HepG2 (cell line): ENCODE results near the gene ZNF19. TPM values are rescaled to one million over a fixed set of nuclear protein-coding genes. Genes with fewer than 3 reads are reported as not detected.
A peak's percentile ranks its signal among the peaks of the same experiment; 100 is the strongest.

Experiments
- CCDC6 ChIP-seq: sonication (generic); formaldehyde crosslinking; IDR thresholded peaks from 2 replicates; pipeline ENCODE4 v1.8.1; 2022; ENCODE audit warnings: mild to moderate bottlenecking, missing genetic modification reagents, moderate library complexity
- MAZ ChIP-seq, 2 experiments: sonication (generic) in 1 of 2; formaldehyde crosslinking in 1 of 2; IDR thresholded peaks; 2 replicates each; pipeline versions ENCODE4 v1.5.0 to v1.6.1; 2012 to 2020; ENCODE audit warnings: low read depth in 2 of 2, mild to moderate bottlenecking in 2 of 2, borderline replicate concordance in 1 of 2, improper control_type of control experiment in 1 of 2, low read length in 1 of 2, missing genetic modification reagents in 1 of 2, moderate library complexity in 1 of 2
- MTA1 ChIP-seq: sonication (generic); formaldehyde crosslinking; IDR thresholded peaks from 2 replicates; pipeline ENCODE4 v1.4.0; 2020; ENCODE audit warnings: missing genetic modification reagents, mild to moderate bottlenecking, borderline replicate concordance
- SKI ChIP-seq: fragments of 450-650 bp; IDR thresholded peaks from one replicate; pipeline ENCODE4 v1.6.1; 2018; ENCODE audit warnings: mild to moderate bottlenecking; ENCODE audit not compliant: partially characterized antibody
- ZBTB1 ChIP-seq: sonication (generic); formaldehyde crosslinking; IDR thresholded peaks from 2 replicates; pipeline ENCODE4 v1.4.0; 2020; ENCODE audit warnings: missing genetic modification reagents, borderline replicate concordance
- ZHX1 ChIP-seq: sonication (generic); formaldehyde crosslinking; IDR thresholded peaks from 2 replicates; pipeline ENCODE4 v1.8.1; 2022; ENCODE audit warnings: low read depth, mild to moderate bottlenecking, missing genetic modification reagents
- ZKSCAN8 ChIP-seq: IDR thresholded peaks from 2 replicates; pipeline ENCODE4 v1.6.1; 2016; ENCODE audit warnings: borderline replicate concordance, missing genetic modification reagents, missing compliant biosample characterization
- ZNF407 ChIP-seq: sonication (generic); formaldehyde crosslinking; IDR thresholded peaks from one replicate; pipeline ENCODE4 v1.5.1; 2020; ENCODE audit warnings: mild to moderate bottlenecking, missing genetic modification reagents; ENCODE audit errors: not compliant biosample characterization
- ZNF512 ChIP-seq: sonication (generic); formaldehyde crosslinking; IDR thresholded peaks from 2 replicates; pipeline ENCODE4 v1.4.0; 2020; ENCODE audit warnings: mild to moderate bottlenecking, missing genetic modification reagents
- ZNF773 ChIP-seq: sonication (generic); formaldehyde crosslinking; IDR thresholded peaks from 2 replicates; pipeline ENCODE4 v1.4.0; 2020; ENCODE audit warnings: missing genetic modification reagents, borderline replicate concordance
- polyA plus RNA-seq, 8 experiments: library from polyadenylated mRNA; depleted of rRNA in 3 of 8; stranded (reverse) in 7 of 8; unstranded in 1 of 8; fragments of >200 nt; fragmentation: Illumina TruSeq in 4 of 8; extraction: Trizol in 4 of 8; gene quantifications; 2 replicates each; pipeline versions ENCODE4 v1.2.1 to v1.2.3, GENCODE V29; 2011 to 2016; ENCODE audit warnings: low read depth in 4 of 8, missing spikeins in 1 of 8, mixed read lengths in 1 of 8; ENCODE audit not compliant: insufficient read depth in 1 of 8
- total RNA-seq, 5 experiments: library from RNA; depleted of rRNA; stranded (reverse); fragments of >200 nt; fragmentation: Illumina TruSeq; extraction: Trizol; gene quantifications; 2 replicates each; pipeline ENCODE4 v1.2.3, GENCODE V29; 2016; ENCODE audit warnings: low read depth in 1 of 5
- TF ChIP-seq, protein P1 (sequence below): sonication (generic); formaldehyde crosslinking; IDR thresholded peaks from 2 replicates; pipeline ENCODE4 v1.5.1; 2020; ENCODE audit warnings: missing genetic modification reagents, mild to moderate bottlenecking, borderline replicate concordance

Gene ZNF19
- total and polyA plus RNA-seq, 2 of the 13 experiments (the other 11 are each of a cell fraction or from before 2014, with no cell fraction given) = 3.2 to 5.8 TPM

DNA sequence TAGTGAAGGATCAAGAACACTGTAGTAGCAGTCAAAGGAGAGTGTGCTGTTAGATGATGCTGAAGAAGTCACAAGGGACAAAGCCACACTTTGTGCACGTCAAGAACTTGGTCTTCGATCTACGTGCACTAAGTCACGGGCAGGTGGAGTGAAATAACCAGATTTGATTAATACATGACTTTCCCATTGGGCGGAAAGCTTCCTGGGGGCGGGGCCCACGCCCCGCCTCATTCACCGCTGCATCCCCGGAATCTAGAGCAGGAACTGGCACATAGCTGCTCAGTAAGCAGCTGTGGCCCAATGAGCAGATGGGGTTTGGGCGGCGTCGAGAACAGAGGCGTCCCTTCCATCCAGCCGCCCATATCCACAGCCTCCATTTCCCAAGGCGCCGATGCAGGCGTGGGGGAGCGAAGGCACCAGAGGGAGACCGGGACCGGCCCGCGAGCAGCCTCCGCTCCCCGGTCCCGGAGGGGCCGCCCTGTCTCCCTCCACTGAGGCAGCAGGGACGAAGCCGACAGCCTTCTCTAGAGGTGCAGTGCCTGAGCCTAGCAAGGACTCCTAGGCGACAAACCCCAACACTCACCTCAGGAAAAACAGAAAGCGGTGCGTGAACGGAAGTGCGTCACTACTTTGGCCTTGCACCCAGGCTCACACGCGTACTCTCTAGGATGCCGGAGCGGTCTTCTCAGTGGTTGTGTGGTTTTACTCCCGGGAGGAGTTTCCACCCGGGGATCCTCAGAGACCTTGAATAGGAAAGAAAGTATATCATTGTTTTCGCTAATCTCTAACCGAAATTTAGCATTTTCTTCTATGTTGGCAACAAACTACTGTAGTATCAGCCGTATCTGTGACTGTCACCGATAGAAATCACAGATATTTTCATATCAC lies 4.9 kb downstream of the ZNF19 start (continued):
- TF ChIP-seq MTA1 (CRISPR knock-in tag) (peak; percentile 64; the same call in 1 of the 2 replicates), ZKSCAN8 (CRISPR knock-in tag) (peak; percentile 73; the same call in 1 of the 2 replicates), MAZ (IDR thresholded peaks at IDR 0.05; ENCODE audit: borderline replicate concordance, low read depth, low read length) (peak; percentile 2; the same call in 1 of the 2 replicates), MAZ (CRISPR knock-in tag; IDR thresholded peaks at IDR 0.05; ENCODE audit: low read depth) (peak; percentile 74; the same call in 1 of the 2 replicates), ZNF773 (CRISPR knock-in tag) (no peak), CCDC6 (CRISPR knock-in tag) (no peak), SKI (no peak), ZBTB1 (CRISPR knock-in tag) (no peak), ZHX1 (CRISPR knock-in tag) (peak; percentile 92), ZNF512 (CRISPR knock-in tag) (no peak), ZNF407 (CRISPR knock-in tag) (peak; percentile 83)
- TF ChIP-seq, protein P1, sequence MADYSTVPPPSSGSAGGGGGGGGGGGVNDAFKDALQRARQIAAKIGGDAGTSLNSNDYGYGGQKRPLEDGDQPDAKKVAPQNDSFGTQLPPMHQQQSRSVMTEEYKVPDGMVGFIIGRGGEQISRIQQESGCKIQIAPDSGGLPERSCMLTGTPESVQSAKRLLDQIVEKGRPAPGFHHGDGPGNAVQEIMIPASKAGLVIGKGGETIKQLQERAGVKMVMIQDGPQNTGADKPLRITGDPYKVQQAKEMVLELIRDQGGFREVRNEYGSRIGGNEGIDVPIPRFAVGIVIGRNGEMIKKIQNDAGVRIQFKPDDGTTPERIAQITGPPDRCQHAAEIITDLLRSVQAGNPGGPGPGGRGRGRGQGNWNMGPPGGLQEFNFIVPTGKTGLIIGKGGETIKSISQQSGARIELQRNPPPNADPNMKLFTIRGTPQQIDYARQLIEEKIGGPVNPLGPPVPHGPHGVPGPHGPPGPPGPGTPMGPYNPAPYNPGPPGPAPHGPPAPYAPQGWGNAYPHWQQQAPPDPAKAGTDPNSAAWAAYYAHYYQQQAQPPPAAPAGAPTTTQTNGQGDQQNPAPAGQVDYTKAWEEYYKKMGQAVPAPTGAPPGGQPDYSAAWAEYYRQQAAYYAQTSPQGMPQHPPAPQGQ (CRISPR knock-in tag) = no peak
